A673 (cell line): ENCODE data around the gene TTC27. TPM values are rescaled to one million over a fixed set of nuclear protein-coding genes. Genes with fewer than 3 reads are reported as not detected.
"Not testable (repeated sequence)": the region's sequence is repeated elsewhere in the genome, so short reads cannot be mapped to it uniquely, and the experiment has no call there.

Experiments used
- BruUV-seq: library from RNA; stranded (reverse); fragments of 400-500 nt; replicated peaks from 2 replicates; lab custom pipeline; 2021; lab: Mats Ljungman, UMichigan
- CTCF ChIA-PET: fragments of 300-600 bp; sonication (Branson Sonifier 250); formaldehyde crosslinking; loops from one replicate; lab custom pipeline; 2022; ENCODE audit warnings: antibody characterized with exemption; lab: Charles Lee
- POLR2A ChIA-PET: fragments of 300-600 bp; sonication (Branson Sonifier 250); formaldehyde crosslinking; loops from one replicate; lab custom pipeline; 2022; ENCODE audit warnings: antibody characterized with exemption; ENCODE audit not compliant: low non-redundant PET; lab: Charles Lee
- DNase-seq: peaks from one replicate; pipeline ENCODE4 v3.0.0-alpha.2; 2015; ENCODE audit warnings: low spot score
- H3K27ac ChIP-seq: fragments of 200-600 bp; sonication (generic); 2 replicates; pipeline ENCODE4 v1.5.1; 2016; ENCODE audit warnings: mixed run types, low read depth, mild to moderate bottlenecking, mixed read lengths, antibody characterized with exemption, low read length; ENCODE audit not compliant: poor library complexity, severe bottlenecking
- H3K27me3 ChIP-seq: fragments of 200-600 bp; sonication (generic); replicated peaks from 2 replicates; pipeline ENCODE4 v1.6.1; 2017; ENCODE audit warnings: mixed run types, low read depth, mild to moderate bottlenecking, mixed read lengths, antibody characterized with exemption, low read length; ENCODE audit not compliant: insufficient read depth, poor library complexity
- H3K36me3 ChIP-seq: fragments of 200-600 bp; sonication (generic); 2 replicates; pipeline ENCODE4 v1.6.1; 2016; ENCODE audit warnings: mixed run types, mild to moderate bottlenecking, mixed read lengths, antibody characterized with exemption, low read length; ENCODE audit not compliant: insufficient read depth, poor library complexity, severe bottlenecking
- H3K4me1 ChIP-seq: fragments of 200-600 bp; sonication (generic); 2 replicates; pipeline ENCODE4 v1.6.1; 2017; ENCODE audit warnings: mixed run types, mild to moderate bottlenecking, mixed read lengths, antibody characterized with exemption, low read length; ENCODE audit not compliant: insufficient read depth, poor library complexity, severe bottlenecking
- H3K4me3 ChIP-seq: fragments of 200-600 bp; sonication (generic); 2 replicates; pipeline ENCODE4 v1.5.1; 2016; ENCODE audit warnings: low read depth, mixed run types, mild to moderate bottlenecking, mixed read lengths, low read length; ENCODE audit not compliant: poor library complexity, severe bottlenecking
- H3K9me3 ChIP-seq: fragments of 200-600 bp; sonication (generic); 2 replicates; pipeline ENCODE4 v1.6.1; 2016; ENCODE audit warnings: mixed run types, low read depth, mild to moderate bottlenecking, mixed read lengths, antibody characterized with exemption, low read length; ENCODE audit not compliant: poor library complexity, severe bottlenecking
- EZH2 ChIP-seq: fragments of 200-600 bp; sonication (generic); IDR thresholded peaks from 2 replicates; pipeline ENCODE4 v1.6.1; 2017; ENCODE audit warnings: borderline replicate concordance, low read depth, mild to moderate bottlenecking, mixed read lengths, antibody characterized with exemption, low read length; ENCODE audit not compliant: poor library complexity, severe bottlenecking
- intact Hi-C: fragments of 100-400 bp; cut with micrococcal nuclease; formaldehyde crosslinking; loops from one replicate; pipeline ENCODE4 v1.10.0; 2022; ENCODE audit not compliant: unreplicated experiment
- microRNA-seq: library from miRNA; unstranded; fragments of <30 nt; microRNA quantifications from one replicate; pipeline ENCODE4 v1.2.0, GENCODE V29; 2021
- total RNA-seq: library from RNA; stranded (reverse); gene quantifications from 2 replicates; pipeline ENCODE4 v1.2.3, GENCODE V29; 2021
- TF ChIP-seq, protein P1 (sequence below): fragments of 300-800, 200-600 bp; sonication (generic); conservative IDR thresholded peaks from 2 replicates; pipeline ENCODE4 v1.5.1; 2017; ENCODE audit warnings: low read depth, mild to moderate bottlenecking, antibody characterized with exemption, low read length, moderate library complexity, mixed read lengths

TTC27 gene
- total RNA-seq, 1 experiment from 2014 or later = 29.8 TPM

DNA sequence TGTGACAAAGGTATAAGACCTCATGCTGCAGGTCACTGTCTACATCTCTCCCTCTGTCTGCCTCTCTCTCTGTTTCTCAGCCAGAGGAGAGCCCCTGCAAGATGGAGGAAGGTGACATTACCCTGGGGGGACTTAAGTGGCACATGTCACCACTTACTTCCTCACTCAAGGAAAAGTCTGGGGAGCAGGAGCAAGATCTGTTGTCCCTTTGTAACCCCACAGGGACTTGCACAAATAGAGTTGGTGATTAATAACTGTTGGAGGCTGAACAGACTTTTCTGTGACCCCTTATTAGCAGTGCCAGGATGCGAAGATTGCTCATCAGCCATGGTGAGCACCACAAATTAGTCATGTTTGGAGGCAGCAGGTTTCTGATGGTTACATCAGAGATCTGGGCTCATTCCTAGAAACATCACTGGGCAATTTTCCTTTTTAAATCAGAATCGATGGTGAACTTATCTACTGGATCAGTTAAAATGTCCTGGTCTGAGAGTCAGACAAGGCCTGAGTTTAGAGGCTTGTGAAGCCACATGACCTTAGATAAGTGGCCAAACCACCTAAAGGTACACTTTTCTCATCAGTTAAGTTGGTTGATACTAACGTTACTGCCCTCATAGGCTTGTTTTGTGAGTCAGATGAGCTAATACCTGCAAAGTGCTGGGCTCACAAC is 237.7 kb downstream of the TTC27 start:
- DNase-seq = no peak
- no peaks in the 10 kb centered on the region for H3K36me3 ChIP-seq
- H3K27me3 ChIP-seq = no peaks in the 10 kb centered on the region
- ChIA-PET CTCF (no interaction called here), POLR2A (no interaction called here)
- BruUV-seq = no TSS peak
- H3K9me3 ChIP-seq = no peaks in the 10 kb centered on the region
- intact Hi-C loops = no loop called here
- no peak overlapping the region for H3K4me3 ChIP-seq
- H3K27ac ChIP-seq = no peak overlapping the region
- peaks cover 3% of the 10 kb centered on the region for H3K4me1 ChIP-seq
- TF ChIP-seq EZH2 = no peak
- TF ChIP-seq, protein P1, sequence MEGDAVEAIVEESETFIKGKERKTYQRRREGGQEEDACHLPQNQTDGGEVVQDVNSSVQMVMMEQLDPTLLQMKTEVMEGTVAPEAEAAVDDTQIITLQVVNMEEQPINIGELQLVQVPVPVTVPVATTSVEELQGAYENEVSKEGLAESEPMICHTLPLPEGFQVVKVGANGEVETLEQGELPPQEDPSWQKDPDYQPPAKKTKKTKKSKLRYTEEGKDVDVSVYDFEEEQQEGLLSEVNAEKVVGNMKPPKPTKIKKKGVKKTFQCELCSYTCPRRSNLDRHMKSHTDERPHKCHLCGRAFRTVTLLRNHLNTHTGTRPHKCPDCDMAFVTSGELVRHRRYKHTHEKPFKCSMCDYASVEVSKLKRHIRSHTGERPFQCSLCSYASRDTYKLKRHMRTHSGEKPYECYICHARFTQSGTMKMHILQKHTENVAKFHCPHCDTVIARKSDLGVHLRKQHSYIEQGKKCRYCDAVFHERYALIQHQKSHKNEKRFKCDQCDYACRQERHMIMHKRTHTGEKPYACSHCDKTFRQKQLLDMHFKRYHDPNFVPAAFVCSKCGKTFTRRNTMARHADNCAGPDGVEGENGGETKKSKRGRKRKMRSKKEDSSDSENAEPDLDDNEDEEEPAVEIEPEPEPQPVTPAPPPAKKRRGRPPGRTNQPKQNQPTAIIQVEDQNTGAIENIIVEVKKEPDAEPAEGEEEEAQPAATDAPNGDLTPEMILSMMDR = no peak

DNA sequence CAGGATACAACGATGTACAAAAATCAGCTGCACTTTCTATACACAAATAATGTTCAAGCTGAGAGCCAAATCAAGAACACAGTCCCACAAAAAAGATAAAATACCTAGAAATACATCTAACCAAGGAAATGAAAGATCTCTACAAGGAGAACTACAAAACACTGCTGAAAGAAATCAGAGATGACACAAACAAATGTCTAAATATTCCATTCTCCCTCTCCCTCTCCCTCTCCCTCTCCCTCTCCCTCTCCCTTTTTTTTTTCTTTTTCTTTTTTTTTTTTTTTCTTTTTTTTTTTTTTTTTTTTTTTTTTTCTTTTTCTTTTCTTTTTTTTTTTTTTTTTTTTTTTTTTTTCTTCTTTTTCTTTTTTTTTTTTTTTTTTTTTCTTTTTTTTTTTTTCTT is 238.6 kb downstream of the TTC27 start:
- H3K27ac ChIP-seq, BruUV-seq, intact Hi-C loops, POLR2A ChIA-PET, H3K4me3 ChIP-seq, H3K36me3 ChIP-seq, H3K27me3 ChIP-seq, H3K4me1 ChIP-seq, H3K9me3 ChIP-seq, CTCF ChIA-PET, DNase-seq: not testable (repeated sequence)

Small RNA genes lying within 50 kb of the gene (microRNA-seq; reads per million reads assigned to microRNA genes)
- 1.3 reads per million for gene MIR4765
